WERI-Rb-1 (cell line): ENCODE data around the gene SEC62.

Experiments used
- DNase-seq: peaks from one replicate; pipeline ENCODE4 v3.0.0-alpha.2; 2020
- H3K27ac ChIP-seq: fragments of 250-450 bp; sonication (Bioruptor Pico); 2 replicates; pipeline ENCODE4 v1.5.1; 2020; ENCODE audit warnings: mild to moderate bottlenecking, moderate library complexity
- H3K27me3 ChIP-seq: fragments of 250-450 bp; sonication (Bioruptor Pico); 2 replicates; pipeline ENCODE4 v1.5.1; 2021; ENCODE audit warnings: mild to moderate bottlenecking, low read depth, moderate library complexity; ENCODE audit not compliant: insufficient read depth, severe bottlenecking
- H3K36me3 ChIP-seq: fragments of 250-450 bp; sonication (Bioruptor Pico); 2 replicates; pipeline ENCODE4 v1.5.1; 2020; ENCODE audit warnings: mild to moderate bottlenecking, moderate library complexity
- H3K4me3 ChIP-seq: 2 replicates; pipeline ENCODE4 v1.5.1; 2011; ENCODE audit warnings: low read depth, mild to moderate bottlenecking, control low read depth, low read length
- H3K9me3 ChIP-seq: fragments of 250-450 bp; sonication (Bioruptor Pico); 2 replicates; pipeline ENCODE4 v1.5.1; 2021; ENCODE audit warnings: mild to moderate bottlenecking, moderate library complexity; ENCODE audit not compliant: severe bottlenecking
- TF ChIP-seq, protein P1 (sequence below): IDR thresholded peaks from 2 replicates; pipeline ENCODE4 v1.5.1; 2011; ENCODE audit warnings: low read depth, mild to moderate bottlenecking, control low read depth, inconsistent platforms, low read length

The SEC62 gene

DNA sequence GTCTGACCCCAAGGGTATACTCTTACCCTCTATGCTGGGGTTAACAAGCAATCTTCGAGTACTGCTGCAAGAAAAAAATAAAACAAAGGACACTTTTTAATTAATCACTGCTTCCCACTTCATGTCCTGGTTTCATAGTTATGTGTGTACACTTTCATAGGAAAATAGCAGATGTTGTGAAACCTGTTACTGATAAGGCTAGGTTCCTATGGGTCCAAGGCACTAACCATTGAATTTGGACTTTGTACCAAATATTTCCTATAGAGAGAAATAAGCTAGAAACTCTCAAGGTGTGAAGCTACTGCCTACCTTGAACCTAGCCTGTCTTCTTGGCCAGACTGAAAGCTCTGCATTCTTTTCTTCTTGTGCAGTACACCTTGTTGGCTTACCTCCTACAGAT, 56.6 kb downstream of the SEC62 start:
- no peaks in the 10 kb centered on the region for H3K36me3 ChIP-seq
- no peak overlapping the region for H3K4me3 ChIP-seq
- H3K27me3 ChIP-seq: no peaks in the 10 kb centered on the region
- no peak for DNase-seq
- TF ChIP-seq, protein P1, sequence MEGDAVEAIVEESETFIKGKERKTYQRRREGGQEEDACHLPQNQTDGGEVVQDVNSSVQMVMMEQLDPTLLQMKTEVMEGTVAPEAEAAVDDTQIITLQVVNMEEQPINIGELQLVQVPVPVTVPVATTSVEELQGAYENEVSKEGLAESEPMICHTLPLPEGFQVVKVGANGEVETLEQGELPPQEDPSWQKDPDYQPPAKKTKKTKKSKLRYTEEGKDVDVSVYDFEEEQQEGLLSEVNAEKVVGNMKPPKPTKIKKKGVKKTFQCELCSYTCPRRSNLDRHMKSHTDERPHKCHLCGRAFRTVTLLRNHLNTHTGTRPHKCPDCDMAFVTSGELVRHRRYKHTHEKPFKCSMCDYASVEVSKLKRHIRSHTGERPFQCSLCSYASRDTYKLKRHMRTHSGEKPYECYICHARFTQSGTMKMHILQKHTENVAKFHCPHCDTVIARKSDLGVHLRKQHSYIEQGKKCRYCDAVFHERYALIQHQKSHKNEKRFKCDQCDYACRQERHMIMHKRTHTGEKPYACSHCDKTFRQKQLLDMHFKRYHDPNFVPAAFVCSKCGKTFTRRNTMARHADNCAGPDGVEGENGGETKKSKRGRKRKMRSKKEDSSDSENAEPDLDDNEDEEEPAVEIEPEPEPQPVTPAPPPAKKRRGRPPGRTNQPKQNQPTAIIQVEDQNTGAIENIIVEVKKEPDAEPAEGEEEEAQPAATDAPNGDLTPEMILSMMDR: no peak
- H3K27ac ChIP-seq: no peak overlapping the region
- no peaks in the 10 kb centered on the region for H3K9me3 ChIP-seq

DNA sequence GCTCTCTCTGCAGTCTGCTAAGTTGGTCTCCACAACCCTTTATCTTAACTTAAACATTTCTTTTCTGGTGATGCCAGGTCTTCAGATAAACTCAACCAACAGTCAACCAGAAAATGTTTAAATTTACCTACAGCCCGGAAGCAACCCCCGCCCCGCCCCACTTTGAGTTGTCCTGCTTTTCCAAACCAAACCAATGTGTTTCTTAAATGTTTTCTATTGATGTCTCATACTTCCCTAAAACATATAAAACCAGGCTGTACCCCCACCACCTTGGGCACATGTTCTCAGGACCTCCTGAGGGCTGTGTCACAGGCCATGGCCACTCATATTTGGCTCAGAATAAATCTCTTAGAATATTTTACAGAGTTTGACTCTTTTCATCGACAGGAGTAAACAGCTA, 58.0 kb downstream of the SEC62 start:
- no peak overlapping the region for H3K4me3 ChIP-seq
- no peaks in the 10 kb centered on the region for H3K36me3 ChIP-seq
- H3K27ac ChIP-seq: no peak overlapping the region
- TF ChIP-seq, protein P1: no peak
- H3K27me3 ChIP-seq: no peaks in the 10 kb centered on the region
- DNase-seq: no peak
- no peaks in the 10 kb centered on the region for H3K9me3 ChIP-seq

DNA sequence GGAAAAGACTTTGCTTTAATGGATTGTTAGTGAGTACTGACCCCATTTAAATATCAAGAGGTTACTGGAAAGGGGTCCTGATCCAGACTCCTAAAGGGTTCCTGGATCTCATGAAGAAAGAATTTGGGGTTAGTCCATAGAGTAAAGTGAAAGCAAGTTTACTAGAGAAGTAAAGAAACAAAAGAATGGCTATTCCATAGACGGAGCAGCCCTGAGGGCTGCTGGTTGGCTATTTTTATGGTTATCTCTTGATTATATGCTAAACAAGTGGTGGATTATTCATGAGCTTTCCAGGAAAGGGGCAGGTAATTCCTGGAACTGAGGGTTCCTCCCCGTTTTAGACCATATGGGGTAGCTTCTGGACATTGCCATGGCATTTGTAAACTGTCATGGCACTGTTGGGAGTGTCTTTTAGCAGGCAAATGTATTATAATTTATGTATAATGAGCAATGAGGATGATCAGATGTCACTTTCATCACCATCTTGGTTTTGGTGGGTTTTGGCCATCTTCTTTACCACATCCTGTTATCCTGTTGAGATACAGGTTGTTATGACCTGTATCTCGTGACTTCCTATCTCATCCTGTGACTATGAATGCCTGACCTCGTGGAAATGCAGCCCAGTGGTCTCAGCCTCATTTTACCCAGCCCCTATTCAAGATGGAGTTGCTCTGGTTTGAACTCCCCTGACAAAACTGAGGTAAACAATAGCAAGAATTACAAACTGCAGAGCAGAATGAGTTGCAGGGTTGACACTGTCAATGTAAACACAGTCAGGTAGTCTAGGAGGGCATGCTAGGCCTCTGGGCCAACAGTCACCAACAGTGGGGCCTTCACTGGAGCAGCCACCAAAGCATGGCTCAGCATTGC, 60.9 kb downstream of the SEC62 start:
- H3K27me3 ChIP-seq: no peaks in the 10 kb centered on the region
- DNase-seq: no peak
- no peak overlapping the region for H3K4me3 ChIP-seq
- no peaks in the 10 kb centered on the region for H3K9me3 ChIP-seq
- TF ChIP-seq, protein P1: no peak
- no peak overlapping the region for H3K27ac ChIP-seq
- H3K36me3 ChIP-seq: no peaks in the 10 kb centered on the region

DNA sequence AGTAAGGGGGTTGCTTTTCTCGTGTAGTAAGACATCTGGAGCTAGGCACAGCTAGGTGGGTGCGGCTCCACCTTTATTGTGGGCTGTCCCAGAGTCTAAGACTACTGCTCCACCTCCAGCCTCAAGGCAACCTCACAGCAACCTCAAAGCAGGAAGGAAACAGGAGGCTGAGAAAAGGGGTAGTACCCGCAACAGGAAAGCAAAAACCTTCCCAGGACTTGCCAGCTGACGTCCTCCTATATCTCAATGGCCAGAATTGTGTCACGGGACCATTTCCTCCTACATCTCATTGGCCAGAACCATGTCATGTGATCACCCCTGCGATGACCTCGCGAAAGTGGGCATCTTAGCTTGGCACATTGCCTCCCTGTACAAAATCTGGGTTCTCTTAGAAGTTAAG, 66.9 kb downstream of the SEC62 start:
- no peak for DNase-seq

DNA sequence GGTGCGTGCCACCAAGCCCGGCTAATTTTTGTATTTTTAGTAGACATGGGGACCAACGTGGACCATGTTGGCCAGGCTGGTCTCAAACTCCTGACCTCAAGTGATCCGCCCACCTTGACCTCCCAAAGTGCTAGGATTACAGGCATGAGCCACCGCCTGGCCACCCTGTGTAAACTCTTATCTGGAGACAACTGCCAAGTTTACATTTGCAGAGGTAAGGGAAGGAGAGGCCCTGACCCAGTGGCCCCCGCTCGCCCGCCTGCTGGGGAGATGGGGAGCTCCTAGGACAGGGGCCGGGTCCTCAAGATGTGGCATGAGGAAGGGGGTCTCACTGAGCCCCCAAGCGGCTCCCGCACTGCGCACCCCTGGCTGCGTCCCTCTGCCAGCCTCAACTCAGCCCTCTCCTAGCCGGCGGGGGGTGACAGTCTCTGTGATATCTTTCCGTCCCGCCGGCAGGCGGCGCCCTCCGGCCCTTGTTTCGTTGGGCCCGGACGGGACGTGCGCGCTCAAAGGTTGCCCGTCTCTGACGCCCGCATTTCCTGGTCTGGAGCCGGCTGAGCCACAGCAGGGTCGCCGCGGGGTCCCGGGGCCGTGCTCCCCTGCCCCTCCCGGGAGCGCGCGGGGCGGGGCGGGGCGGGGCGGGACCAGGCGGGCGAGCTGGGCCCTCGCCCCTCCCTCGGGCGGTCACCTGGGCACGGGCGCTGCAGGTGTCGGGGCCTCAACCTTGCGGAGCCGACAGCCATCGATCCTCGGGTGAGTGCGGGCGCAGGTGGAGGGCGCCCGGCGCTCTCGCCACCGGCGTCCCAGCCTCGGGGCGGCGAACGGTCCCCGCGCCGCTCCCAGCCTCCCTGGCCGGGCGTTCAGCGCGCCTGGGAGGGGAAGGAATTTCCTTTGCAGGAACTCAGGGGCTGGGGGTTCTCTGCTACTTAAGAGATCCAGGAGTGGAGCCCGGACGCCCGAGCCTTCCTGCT, 71.1 kb downstream of the SEC62 start, which contains the start of gene GPR160:
Gene GPR160 (plus strand): TSS at position 533 of the 971 bp plus-strand sequence. CDS start 45,978 bp downstream, outside the sequence.
- TF ChIP-seq, protein P1: peak; percentile 86
- Histone ChIP-seq H3K27me3 (no peaks in the 10 kb centered on the region), H3K27ac (no peak within 1 kb of the TSS; the same call in 1 of the 2 replicates), H3K4me3 (peak within 1 kb of the TSS; percentile 77), H3K36me3 (no peaks in the 10 kb centered on the region; the same call in 1 of the 2 replicates), H3K9me3 (no peaks in the 10 kb centered on the region)
- peak; percentile 86 for DNase-seq

More for the DNA sequence above, 66.9 kb downstream of the SEC62 start:
- H3K36me3 ChIP-seq: no peaks in the 10 kb centered on the region; the same call in 1 of the 2 replicates
- no peak overlapping the region for H3K4me3 ChIP-seq
- TF ChIP-seq, protein P1: no peak
- H3K27ac ChIP-seq: no peak overlapping the region
- no peaks in the 10 kb centered on the region for H3K9me3 ChIP-seq
- no peaks in the 10 kb centered on the region for H3K27me3 ChIP-seq
